ENCODE measurements around the gene CCND1. TPM values are rescaled to one million over a fixed set of nuclear protein-coding genes. Genes with fewer than 3 reads are reported as not detected.

Gene CCND1
- total and polyA plus RNA-seq, 8 donors: 159 to 581 (median 248) TPM

GRCh38 chr11:69696749-69697468 is 56.0 kb downstream of the CCND1 start:
- no peaks in the 10 kb centered on the region for H3K9me3 ChIP-seq
- ATAC-seq (no peak), DNase-seq (no peak)
- no peak overlapping the region for H3K4me3 ChIP-seq
- H3K36me3 ChIP-seq: no peaks in the 10 kb centered on the region
- no peak for TF ChIP-seq CTCF (IDR thresholded peaks at IDR 0.05)
- peaks cover 0 to 4% of the 10 kb centered on the region in 2 donors for H3K4me1 ChIP-seq
- intact Hi-C loops (cut with DNase I): loop anchor here in 1 of 2 donors (10.0 kb wide), 1 partner anchor 498 kb away; no protein-coding TSS in a partner anchor
- no peak overlapping the region for H3K27ac ChIP-seq
- peaks cover 11 to 80% of the 10 kb centered on the region in 2 donors for H3K27me3 ChIP-seq

GRCh38 chr11:69697469-69697843 is 56.5 kb downstream of the CCND1 start:
- TF ChIP-seq CTCF (IDR thresholded peaks at IDR 0.05): no peak
- H3K4me3 ChIP-seq: no peak overlapping the region
- H3K4me1 ChIP-seq: peaks cover 0 to 4% of the 10 kb centered on the region in 2 donors
- intact Hi-C loops (cut with DNase I): loop anchor here in 1 of 2 donors (10.0 kb wide), 1 partner anchor 497 kb away; no protein-coding TSS in a partner anchor
- no peak overlapping the region for H3K27ac ChIP-seq
- no peak for DNase-seq
- no peaks in the 10 kb centered on the region for H3K36me3 ChIP-seq
- H3K9me3 ChIP-seq: no peaks in the 10 kb centered on the region
- no peak for ATAC-seq
- H3K27me3 ChIP-seq: peaks cover 16 to 86% of the 10 kb centered on the region in 2 donors

GRCh38 chr11:69697861-69698260 is 56.9 kb downstream of the CCND1 start:
- DNase-seq (no peak), ATAC-seq (no peak)
- no peaks in the 10 kb centered on the region for H3K9me3 ChIP-seq
- intact Hi-C loops (cut with DNase I): loop anchor here in 1 of 2 donors (10.0 kb wide), 1 partner anchor 497 kb away; no protein-coding TSS in a partner anchor
- H3K36me3 ChIP-seq: no peaks in the 10 kb centered on the region
- peaks cover 20 to 90% of the 10 kb centered on the region in 2 donors for H3K27me3 ChIP-seq
- no peak overlapping the region for H3K4me3 ChIP-seq
- H3K27ac ChIP-seq: no peak overlapping the region
- H3K4me1 ChIP-seq: peaks cover 0 to 4% of the 10 kb centered on the region in 2 donors
- TF ChIP-seq CTCF (IDR thresholded peaks at IDR 0.05): no peak

GRCh38 chr11:69698362-69698761 is 57.4 kb downstream of the CCND1 start:
- no peaks in the 10 kb centered on the region for H3K36me3 ChIP-seq
- DNase-seq: no peak
- peaks cover 25 to 95% of the 10 kb centered on the region in 2 donors for H3K27me3 ChIP-seq
- H3K27ac ChIP-seq: no peak overlapping the region
- H3K4me3 ChIP-seq: no peak overlapping the region
- H3K9me3 ChIP-seq: no peaks in the 10 kb centered on the region
- intact Hi-C loops (cut with DNase I): loop anchor here in 1 of 2 donors (10.0 kb wide), 1 partner anchor 496 kb away; no protein-coding TSS in a partner anchor
- peaks cover 0 to 4% of the 10 kb centered on the region in 2 donors for H3K4me1 ChIP-seq
- TF ChIP-seq CTCF (IDR thresholded peaks at IDR 0.05): no peak
- no peak for ATAC-seq

GRCh38 chr11:69699213-69699612 is 58.3 kb downstream of the CCND1 start:
- H3K36me3 ChIP-seq: no peaks in the 10 kb centered on the region
- intact Hi-C loops (cut with DNase I): loop anchor here in 1 of 2 donors (10.0 kb wide), 1 partner anchor 496 kb away; no protein-coding TSS in a partner anchor
- H3K4me1 ChIP-seq: peaks cover 4 to 13% of the 10 kb centered on the region in 2 donors
- DNase-seq (no peak), ATAC-seq (no peak)
- H3K27ac ChIP-seq: no peak overlapping the region
- no peaks in the 10 kb centered on the region for H3K9me3 ChIP-seq
- H3K27me3 ChIP-seq: peaks cover 34 to 95% of the 10 kb centered on the region in 2 donors
- TF ChIP-seq CTCF (IDR thresholded peaks at IDR 0.05): no peak
- no peak overlapping the region for H3K4me3 ChIP-seq

Data from left lung (tissue), 10 donors.